Measurements from ENCODE around the gene AMHR2.

AMHR2 gene

GRCh38 chr12:53450936-53451335, 27.3 kb downstream of the AMHR2 start:
- Mint-ChIP-seq H3K9me3 (no peaks in the 10 kb centered on the region), H3K27me3 (ENCODE audit: low read depth) (no peaks in the 10 kb centered on the region), H3K27ac (no peak overlapping the region), H3K4me3 (peak overlapping the region in 1 of 3 experiments; percentile 8), H3K36me3 (ENCODE audit: low read depth) (peaks cover 46% of the 10 kb centered on the region), H3K4me1 (peaks cover 23% of the 10 kb centered on the region)
- no peak for TF ChIP-seq CTCF (IDR thresholded peaks at IDR 0.05; ENCODE audit: unreplicated experiment in 3 of 3)

- no peaks in the 10 kb centered on the region for H3K27me3 Mint-ChIP-seq (ENCODE audit: low read depth)
- peaks cover 48% of the 10 kb centered on the region for H3K36me3 Mint-ChIP-seq (ENCODE audit: low read depth)
- H3K27ac Mint-ChIP-seq: peak within 1 kb of the TSS; percentile 69 to 98 (median 82)
- peak within 1 kb of the TSS; percentile 97 to 100 (median 99) for H3K4me3 Mint-ChIP-seq
- no peaks in the 10 kb centered on the region for H3K9me3 Mint-ChIP-seq
- peak; percentile 85 to 91 (median 91) for TF ChIP-seq CTCF (IDR thresholded peaks at IDR 0.05; ENCODE audit: unreplicated experiment in 3 of 3)
- H3K4me1 Mint-ChIP-seq: peaks cover 26% of the 10 kb centered on the region
Measured at GRCh38 chr12:53451661-53452158, 28.1 kb downstream of the AMHR2 start, which contains the start of gene PCBP2. Gene PCBP2, plus strand, starts transcription at chr12:53452102. Its CDS starts 2,699 bp downstream, at chr12:53454801.

- Mint-ChIP-seq H3K4me3 (peak overlapping the region; percentile 97 to 100 (median 99)), H3K27me3 (ENCODE audit: low read depth) (no peaks in the 10 kb centered on the region), H3K27ac (peak overlapping the region; percentile 69 to 98 (median 82)), H3K36me3 (ENCODE audit: low read depth) (peaks cover 52% of the 10 kb centered on the region), H3K4me1 (peaks cover 26% of the 10 kb centered on the region), H3K9me3 (no peaks in the 10 kb centered on the region)
- TF ChIP-seq CTCF (IDR thresholded peaks at IDR 0.05; ENCODE audit: unreplicated experiment in 3 of 3): no peak
Measured at GRCh38 chr12:53452159-53453077, 28.8 kb downstream of the AMHR2 start.

DNA sequence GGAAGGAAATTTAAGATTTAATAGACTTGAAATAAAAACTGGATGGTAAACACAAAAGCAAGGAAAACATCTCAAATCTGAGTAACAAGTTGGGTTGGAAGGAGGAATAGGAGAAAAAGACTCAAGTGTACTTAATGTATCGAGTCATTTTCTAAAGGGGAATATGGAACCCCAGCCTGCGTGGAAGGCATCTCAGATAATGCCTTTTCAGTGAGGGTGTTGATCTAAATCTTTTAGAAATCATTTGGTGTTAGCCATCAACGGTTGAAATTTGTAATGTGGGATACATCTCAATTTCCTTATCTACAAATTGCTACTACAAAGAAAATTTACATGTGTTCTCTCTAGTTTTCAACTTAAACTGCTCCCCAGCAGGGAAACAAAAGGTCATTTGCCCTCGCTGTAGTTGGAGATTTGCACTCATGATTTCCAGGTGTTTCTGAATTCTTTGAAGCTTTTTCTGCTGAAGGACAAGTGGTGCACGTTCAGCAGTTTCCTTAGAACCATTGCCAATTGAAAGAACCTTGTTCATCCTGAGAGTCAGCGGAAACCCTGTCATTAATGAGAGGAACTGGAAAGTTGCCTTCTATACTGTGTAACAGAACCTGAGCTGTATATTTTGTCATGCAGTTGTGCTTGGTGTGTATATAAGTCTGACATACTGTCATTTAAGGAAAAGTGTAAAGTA, 30.4 kb downstream of the AMHR2 start:
- Mint-ChIP-seq H3K4me1 (peaks cover 28% of the 10 kb centered on the region), H3K9me3 (no peaks in the 10 kb centered on the region), H3K27ac (peak overlapping the region in 2 of 3 experiments; percentile 82 to 98), H3K4me3 (peak overlapping the region; percentile 97 to 100 (median 99)), H3K36me3 (ENCODE audit: low read depth) (peaks cover 57% of the 10 kb centered on the region), H3K27me3 (ENCODE audit: low read depth) (no peaks in the 10 kb centered on the region)
- TF ChIP-seq CTCF (IDR thresholded peaks at IDR 0.05; ENCODE audit: unreplicated experiment in 3 of 3): no peak

GRCh38 chr12:53454707-53455106, 31.1 kb downstream of the AMHR2 start:
- TF ChIP-seq CTCF (IDR thresholded peaks at IDR 0.05; ENCODE audit: unreplicated experiment in 3 of 3): no peak
- H3K36me3 Mint-ChIP-seq (ENCODE audit: low read depth): peaks cover 61% of the 10 kb centered on the region
- peaks cover 30% of the 10 kb centered on the region for H3K4me1 Mint-ChIP-seq
- peak overlapping the region; percentile 97 to 100 (median 99) for H3K4me3 Mint-ChIP-seq
- peak overlapping the region in 1 of 3 experiments; percentile 82 for H3K27ac Mint-ChIP-seq
- no peaks in the 10 kb centered on the region for H3K9me3 Mint-ChIP-seq
- no peaks in the 10 kb centered on the region for H3K27me3 Mint-ChIP-seq (ENCODE audit: low read depth)
